ENCODE data around the gene MYO5B.

GRCh38 chr18:49813069-49813318 is 382.0 kb downstream of the MYO5B start:
- TF ChIP-seq CTCF (IDR thresholded peaks at IDR 0.05) (no peak), POLR2A (IDR thresholded peaks at IDR 0.05) (no peak)
